Left cardiac atrium (tissue), 4 donors: ENCODE measurements around the gene SPOCD1. TPM values are rescaled to one million over a fixed set of nuclear protein-coding genes. Genes with fewer than 3 reads are reported as not detected.

Experiments used
- ATAC-seq, 2 donors: fragments of 200-7000 bp; cut with Tn5 transposase; one replicate each; pipeline ENCODE4 v1.9.1; 2020; ENCODE audit warnings: mild to moderate bottlenecking in 2 of 2, moderate library complexity in 2 of 2
- DNase-seq: peaks from one replicate; pipeline ENCODE4 v3.0.0-alpha.2; 2020
- intact Hi-C, 2 donors: fragments of 100-400 bp; cut with DNase I; formaldehyde crosslinking; loops; one replicate each; pipeline versions ENCODE4 v1.14.1 to v1.15.1; 2022 to 2023
- total RNA-seq, 2 donors: library from RNA; stranded (reverse); fragmentation: NEBNext Ultra II Directional; extraction: Animal tissue kit (Norgen Biotek cat#: 25700); gene quantifications; one replicate each; pipeline ENCODE4 v1.2.1, GENCODE V29; 2021
- donor health status: DM: no; HTN: yes; CAD: no.
- donor health status: DM: no; HTN: yes; CAD: no; lungs with severe emphysema.
- donor health status: DM: yes; HTN: yes; CAD: no.
- donor health status: Dilated cardiomyopathy.

The SPOCD1 gene
- total RNA-seq, 2 donors from 2014 or later: 0.18 to 1.2 TPM

DNA sequence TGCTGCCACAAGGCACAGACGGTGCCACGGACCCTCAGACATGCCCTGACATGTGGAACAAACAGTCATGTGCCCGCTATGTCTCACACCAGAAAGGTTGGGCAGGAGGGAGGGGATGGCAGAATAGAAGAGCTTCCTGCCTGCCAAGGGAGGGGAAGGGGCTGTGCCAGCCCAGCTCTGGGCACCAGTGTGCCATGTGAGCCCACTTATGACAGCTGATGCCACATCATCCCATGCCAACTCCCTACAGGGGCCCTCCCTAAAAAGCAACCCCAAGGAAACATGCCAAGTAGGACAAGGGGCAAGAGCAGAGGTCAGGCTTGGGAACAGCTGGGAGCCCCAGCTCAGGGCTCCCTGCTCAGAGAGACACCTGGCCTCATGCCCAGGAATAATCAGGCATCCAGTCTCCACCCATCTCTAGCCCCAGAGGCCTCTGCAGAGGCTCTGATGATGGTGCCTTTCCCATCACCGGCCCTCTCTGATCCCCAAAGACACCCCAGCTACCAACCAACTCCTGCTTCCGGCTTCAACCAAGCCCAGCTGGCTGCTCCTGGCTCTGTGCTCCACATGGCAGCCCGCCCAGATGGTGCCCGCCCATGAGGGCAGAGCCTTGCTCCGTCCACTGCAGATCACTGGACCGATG lies 62.0 kb downstream of the SPOCD1 start:
- DNase-seq: peak; percentile 63
- ATAC-seq: peak; percentile 54 to 64
- intact Hi-C loops: no loop called here

GRCh38 chr1:31752952-31753475 lies 62.8 kb downstream of the SPOCD1 start:
- intact Hi-C loops: no loop called here
- DNase-seq (no peak), ATAC-seq (peak; percentile 18 to 39)

DNA sequence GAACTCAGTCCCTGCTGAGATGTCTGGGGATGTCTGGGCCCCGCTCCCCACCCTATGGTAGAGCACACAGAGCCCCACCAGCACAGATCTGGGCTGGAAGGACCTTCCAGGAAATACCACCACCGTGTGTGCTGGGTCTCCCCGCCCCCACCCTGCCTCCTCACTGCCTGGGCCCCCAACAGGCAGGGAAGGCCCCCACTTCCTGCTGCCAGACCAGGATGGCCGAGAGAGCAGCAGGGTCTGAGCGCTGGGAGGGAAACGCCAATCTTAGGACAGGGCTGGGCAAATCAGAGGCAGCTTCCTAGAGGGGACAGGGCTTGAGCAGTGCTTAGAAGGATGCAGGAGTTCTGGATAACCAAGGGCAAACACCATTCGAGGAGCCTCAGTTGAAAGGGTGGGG lies 63.6 kb downstream of the SPOCD1 start:
- no peak for ATAC-seq
- intact Hi-C loops: no loop called here
- no peak for DNase-seq

DNA sequence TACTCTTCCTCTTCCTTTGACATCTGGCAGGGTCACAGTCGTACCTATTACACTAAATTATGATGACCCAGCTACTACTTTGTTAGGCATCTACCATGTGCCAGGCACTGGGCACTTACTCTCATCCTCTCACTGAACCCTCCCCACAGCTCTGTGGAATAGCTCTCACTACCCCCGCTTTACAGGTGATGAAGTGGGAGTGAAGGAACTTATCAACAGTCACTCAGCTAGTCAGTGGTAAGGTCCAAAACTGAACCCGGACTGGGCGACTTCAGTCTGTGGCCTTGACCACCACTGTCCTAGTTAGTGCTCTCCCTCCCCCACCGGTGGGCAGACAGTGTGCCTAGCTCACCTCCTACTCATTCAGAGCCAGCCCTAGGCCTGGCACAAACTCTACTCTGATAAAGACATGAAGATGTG lies 64.0 kb downstream of the SPOCD1 start:
- DNase-seq (no peak), ATAC-seq (peak; percentile 7 to 42)
- intact Hi-C loops: no loop called here

GRCh38 chr1:31750858-31751510 lies 64.8 kb downstream of the SPOCD1 start:
- ATAC-seq (peak in 1 of 2 donors; percentile 6), DNase-seq (no peak)
- intact Hi-C loops: no loop called here

DNA sequence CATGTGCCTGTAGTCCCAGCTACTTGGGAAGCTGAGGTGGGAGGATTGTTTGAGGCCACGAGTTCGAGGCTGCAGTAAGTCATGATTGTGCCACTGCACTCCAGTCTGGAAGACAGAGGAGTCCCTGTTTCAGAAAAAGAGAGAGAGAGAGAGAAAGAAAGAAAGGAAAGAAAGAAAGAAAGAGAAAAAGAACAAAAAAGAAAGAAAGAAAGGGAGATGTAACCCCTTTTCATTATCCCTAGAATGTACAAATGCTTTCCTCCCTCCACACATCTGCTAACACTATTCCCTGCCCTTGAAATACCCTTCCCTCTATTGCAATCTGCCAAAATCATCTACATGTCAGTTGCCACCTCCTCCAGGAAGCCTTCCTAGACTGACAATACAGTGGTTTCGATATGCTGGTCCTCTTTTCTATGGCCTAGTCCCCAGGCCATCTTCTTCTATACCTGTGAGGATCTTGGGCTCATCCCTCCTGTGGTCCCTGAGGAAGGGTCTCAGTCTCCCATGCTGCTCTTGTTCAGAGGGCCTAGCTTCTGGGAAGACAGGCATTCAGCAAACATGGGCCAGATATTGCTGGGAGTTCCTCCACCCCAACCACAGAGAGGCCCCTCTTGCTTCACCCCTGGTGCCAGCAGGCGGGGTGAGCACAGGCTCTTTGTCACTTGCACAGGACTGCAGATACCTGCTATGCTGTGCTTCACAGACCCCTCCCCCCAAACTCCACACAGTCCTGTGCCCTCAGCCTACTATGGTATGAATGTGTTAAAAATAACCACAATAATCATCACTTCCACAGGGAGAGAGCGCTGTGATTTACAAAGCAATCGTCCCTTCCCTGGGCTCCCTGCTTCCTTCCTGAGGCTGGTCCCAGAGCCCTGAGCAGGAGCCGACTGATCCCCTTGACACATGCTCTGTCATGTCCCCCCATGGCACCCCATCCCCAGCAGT lies 65.8 kb downstream of the SPOCD1 start:
- no peak for ATAC-seq
- DNase-seq: no peak
- intact Hi-C loops: no loop called here

DNA sequence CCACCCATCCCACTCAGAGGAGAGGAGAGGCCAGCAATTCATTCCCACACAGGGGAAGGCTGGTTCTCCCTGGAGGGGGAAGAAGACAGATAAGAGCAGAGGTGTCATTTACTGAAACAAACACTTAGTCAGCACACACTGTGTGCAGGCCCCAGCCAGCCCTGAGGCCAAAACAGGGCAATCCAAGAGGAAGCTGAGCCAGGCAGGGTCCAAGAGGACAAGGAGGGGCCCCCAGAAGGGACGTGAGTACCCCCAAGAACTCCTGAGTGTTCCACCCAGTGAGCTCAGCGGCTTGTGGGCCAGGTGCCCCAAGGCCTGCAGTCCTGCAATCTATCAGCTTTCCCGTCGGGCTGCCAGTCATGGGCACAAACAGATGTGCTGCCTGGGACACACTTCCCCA lies 67.5 kb downstream of the SPOCD1 start:
- intact Hi-C loops: no loop called here
- ATAC-seq: peak; percentile 6 to 26
- DNase-seq: no peak

GRCh38 chr1:31747304-31747703 lies 68.5 kb downstream of the SPOCD1 start:
- ATAC-seq: no peak
- intact Hi-C loops: no loop called here
- DNase-seq: no peak

- DNase-seq: no peak
- intact Hi-C loops: loop anchor here in 1 of 2 donors (1.0 kb wide), 1 partner anchor 83 kb away; no protein-coding TSS in a partner anchor
- peak; percentile 35 to 55 for ATAC-seq
Observed at GRCh38 chr1:31746687-31747086, 69.1 kb downstream of the SPOCD1 start.

GRCh38 chr1:31745946-31746670 lies 69.7 kb downstream of the SPOCD1 start:
- intact Hi-C loops: loop anchor here in 1 of 2 donors (1.0 kb wide), 1 partner anchor 83 kb away; no protein-coding TSS in a partner anchor
- DNase-seq (no peak), ATAC-seq (peak; percentile 2 to 13)

DNA sequence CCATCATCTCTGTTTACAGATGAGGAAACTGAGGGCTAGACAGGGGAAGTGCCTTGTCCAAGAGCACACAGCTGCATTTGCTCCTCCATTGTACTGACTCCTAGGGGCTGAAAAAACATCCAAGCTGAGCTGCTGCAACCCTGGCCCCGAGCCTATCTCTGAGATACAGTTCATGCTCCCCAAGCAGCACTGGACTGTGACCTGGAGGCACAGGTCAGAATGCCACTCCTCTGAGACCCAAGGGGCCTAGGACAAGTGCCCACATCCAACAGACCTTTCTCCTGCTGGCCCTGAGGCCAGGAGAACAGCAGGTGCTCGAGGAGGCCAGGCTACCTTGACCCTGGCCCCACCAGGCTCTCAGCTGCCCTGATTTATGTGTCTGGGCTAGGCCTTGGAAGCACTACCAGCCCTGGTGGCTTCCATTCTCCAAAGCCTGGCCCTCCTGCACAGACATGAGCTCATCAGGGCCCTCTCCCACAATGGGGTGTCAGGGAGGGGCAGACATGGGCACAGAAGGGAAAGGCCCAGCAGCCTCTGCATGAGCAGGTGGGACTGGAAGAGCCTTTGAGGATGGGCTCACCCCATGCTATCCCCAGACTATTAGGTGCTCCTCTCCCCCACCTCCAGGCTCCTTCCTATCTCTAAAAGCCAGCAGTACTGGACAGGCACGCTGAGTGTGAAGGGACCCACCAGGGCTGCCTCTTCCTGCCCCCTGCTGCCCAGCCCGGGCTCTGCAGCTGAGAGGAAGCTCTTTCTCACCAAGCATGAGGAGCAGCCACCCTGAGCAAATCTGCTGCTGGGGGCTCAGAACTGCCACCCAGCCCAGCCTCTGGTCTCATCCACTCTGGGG lies 70.5 kb downstream of the SPOCD1 start:
- peak; percentile 68 to 70 for ATAC-seq
- DNase-seq: peak; percentile 77
- intact Hi-C loops: no loop called here

- no peak for ATAC-seq
- DNase-seq: no peak
- intact Hi-C loops: no loop called here
Observed at GRCh38 chr1:31744165-31744888, 71.5 kb downstream of the SPOCD1 start.

- DNase-seq (no peak), ATAC-seq (no peak)
- intact Hi-C loops: no loop called here
Observed at GRCh38 chr1:31742462-31743212, 73.2 kb downstream of the SPOCD1 start.
